Activated T-cell treated with anti-CD3 and anti-CD28 coated beads, Interleukin-2, amount 50 U/mL, for 48 hours (primary cell): Measurements from ENCODE around the gene KIF1A.
"Not testable (repeated sequence)": the region's sequence is repeated elsewhere in the genome, so short reads cannot be mapped to it uniquely, and the experiment has no call there.

Experiments
- DNase-seq, 2 experiments: peaks; one replicate each; pipeline ENCODE4 v3.0.0-alpha.2; 2020

The KIF1A gene

DNA sequence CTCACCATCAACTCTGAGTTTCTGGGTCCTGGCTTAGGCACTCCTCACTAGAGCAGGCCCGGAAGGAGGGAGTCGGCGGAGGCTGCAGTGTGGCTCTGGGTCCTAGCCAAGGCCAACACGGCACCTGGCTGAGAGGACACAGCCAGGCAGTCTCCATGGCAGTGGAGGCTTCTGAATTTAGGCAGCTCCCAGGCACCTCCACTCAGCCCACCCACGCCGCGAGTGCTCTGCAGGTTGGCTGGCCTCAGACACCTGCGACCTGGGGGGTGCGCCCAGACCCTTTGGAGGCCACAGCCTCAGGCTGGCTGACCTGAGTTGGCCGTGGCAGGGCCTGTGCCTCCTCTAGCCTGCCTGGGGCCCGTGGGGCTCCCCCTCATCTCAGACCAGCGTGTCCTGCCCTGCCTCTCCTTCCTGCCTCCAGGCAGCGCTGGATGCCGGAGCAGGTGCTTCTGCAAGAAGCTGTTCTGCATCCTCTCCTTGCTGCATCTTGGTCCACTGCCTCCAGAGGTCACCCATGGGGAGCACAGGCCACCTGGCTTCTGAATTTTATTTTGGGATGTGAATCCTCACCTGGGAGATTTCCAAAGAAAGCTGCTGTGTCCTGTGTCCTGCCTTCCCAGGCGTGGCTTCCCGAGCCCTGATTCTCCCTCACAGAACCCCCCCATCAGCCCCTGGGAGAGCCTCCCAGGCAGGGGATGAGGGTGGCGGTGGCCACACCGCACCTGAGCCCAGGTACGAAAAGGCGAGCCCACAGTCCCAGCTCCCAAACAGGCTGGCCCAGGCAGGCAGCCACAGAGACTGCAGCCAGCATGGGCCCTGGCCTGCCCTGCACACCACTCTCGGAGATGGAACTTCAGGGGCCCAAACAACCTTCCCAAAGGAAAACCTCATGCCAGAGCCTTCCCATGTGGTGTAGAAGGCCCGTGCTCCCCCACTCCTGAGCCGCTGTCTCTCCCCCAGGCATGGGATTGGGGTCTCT, 105.0 kb downstream of the KIF1A start:
- no peak for DNase-seq

DNA sequence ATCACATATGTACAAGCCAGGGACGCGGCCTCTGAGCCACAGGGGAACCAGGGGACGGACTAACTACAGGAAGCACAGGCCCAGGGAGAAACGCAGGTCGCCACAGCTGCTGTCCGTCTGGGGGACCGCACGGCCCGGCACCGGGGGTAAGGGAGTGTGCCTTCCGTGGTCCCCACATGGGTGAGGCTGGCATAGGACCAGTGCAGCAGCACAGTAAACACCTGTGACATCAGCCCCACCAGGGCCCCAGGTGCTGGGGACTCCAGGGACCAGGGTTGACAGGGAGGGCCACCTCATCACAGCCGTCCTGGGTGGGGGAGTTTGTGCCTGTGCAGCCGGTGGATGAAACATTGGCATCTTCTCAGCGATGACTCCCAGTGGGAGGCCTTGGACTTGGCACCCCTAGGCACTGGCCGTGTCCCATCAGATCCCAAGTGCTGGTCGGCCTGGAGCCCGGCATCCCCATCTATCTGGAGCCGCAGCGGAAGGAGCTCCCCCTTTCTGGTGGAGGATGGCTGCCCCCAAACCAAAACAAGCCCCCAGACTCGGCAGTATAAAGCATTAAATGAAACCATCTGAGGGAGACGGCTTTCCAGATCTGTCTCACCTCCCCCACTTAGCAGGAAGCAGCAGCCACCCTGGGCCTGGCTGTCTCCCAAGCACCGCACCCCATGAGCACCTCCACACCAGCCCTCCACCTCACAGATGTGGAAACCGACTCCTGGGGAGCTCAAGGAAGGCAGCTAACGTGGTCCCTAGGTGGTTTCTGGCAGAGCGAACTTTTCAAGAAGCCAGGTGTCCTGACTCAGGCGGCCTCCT, 105.9 kb downstream of the KIF1A start:
- no peak for DNase-seq

- no peak for DNase-seq
These were observed 106.7 kb downstream of the KIF1A start for GRCh38 chr2:240713071-240713927.

DNA sequence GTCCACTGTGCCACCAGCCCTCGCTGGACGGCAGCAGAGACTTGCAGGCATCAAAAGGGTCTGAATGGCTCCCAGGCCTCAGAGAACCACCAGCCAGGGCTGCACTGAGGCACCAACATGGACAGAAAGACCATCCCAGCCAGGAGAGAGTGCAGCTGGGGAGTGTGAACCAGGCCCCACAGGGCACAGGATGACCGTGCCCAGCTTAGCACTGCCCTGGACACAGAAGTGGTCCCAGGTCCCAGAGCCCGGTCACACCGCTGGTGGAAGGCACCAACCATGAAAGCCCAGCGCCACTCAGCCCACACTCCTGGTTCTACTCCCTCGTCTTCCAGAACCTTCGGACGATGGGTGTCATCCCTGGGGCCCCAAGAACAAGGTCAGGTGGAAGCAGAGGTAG, 107.9 kb downstream of the KIF1A start:
- DNase-seq: no peak

DNA sequence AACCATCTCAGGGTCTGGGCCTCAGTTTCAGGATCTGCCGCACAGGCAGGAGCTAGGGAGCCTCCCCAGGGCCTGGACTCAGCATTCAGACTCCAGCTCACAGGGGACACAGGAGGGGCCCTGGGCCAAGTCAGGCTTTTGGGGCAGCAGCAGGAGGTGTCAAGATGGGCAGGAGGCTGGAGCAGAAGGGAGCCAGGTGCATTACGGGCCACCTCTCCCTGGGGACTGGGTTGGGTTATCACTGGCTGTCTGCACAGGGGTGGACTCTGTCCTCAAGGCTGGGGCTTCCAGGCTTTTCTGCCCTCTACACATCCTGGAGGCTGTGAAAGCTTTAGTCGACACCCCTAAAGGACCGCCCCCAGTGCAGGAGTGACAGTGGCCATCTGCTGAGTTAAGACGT, 108.3 kb downstream of the KIF1A start:
- no peak for DNase-seq

DNA sequence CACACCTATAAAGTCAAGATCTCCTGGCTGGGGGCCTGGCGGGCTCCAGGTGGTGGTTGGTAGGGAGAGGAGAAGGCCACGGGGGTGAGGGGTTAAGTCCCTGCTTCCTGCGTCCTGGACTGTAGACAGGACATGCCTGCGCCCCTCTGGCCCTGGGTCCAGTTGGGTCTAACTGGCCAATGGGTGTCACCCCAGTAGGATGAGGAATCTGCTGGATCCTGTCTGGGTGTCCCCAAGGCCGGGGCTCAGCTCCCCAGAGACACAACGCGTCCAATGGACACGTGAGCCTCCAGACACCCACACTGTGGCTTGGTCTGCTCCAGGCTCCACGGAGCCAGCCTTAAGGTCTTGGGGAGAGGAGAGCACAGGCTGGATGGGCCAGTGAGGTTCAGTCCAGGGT, 108.7 kb downstream of the KIF1A start:
- no peak for DNase-seq

- DNase-seq: no peak
These were observed 111.6 kb downstream of the KIF1A start for GRCh38 chr2:240708457-240708856.

DNA sequence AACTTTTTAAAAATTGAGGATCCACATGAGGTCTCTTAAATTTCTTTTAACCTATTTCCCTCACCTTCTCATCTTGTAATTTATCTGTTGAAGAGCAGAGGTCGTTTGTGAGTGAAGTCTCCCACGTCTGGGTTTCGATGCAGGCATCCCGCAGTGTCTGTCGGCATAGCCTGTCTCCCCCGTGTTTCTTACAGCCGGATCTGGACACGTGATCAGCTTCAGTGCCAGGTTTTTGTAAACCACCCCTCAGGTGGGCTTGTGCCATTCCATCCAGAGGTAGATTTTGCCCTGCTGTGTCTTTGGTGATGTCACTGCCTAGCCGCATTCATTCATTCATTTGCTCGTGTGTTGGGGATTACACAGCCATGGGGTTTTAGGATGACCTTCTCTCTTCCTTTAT, 112.2 kb downstream of the KIF1A start:
- DNase-seq: no peak

- no peak for DNase-seq
These were observed 112.8 kb downstream of the KIF1A start for GRCh38 chr2:240707043-240707756.

- DNase-seq: peak; percentile 25 to 31
These were observed 114.7 kb downstream of the KIF1A start for GRCh38 chr2:240705204-240705791.

- peak; percentile 44 to 54 for DNase-seq
These were observed 115.4 kb downstream of the KIF1A start for GRCh38 chr2:240704651-240705050.

DNA sequence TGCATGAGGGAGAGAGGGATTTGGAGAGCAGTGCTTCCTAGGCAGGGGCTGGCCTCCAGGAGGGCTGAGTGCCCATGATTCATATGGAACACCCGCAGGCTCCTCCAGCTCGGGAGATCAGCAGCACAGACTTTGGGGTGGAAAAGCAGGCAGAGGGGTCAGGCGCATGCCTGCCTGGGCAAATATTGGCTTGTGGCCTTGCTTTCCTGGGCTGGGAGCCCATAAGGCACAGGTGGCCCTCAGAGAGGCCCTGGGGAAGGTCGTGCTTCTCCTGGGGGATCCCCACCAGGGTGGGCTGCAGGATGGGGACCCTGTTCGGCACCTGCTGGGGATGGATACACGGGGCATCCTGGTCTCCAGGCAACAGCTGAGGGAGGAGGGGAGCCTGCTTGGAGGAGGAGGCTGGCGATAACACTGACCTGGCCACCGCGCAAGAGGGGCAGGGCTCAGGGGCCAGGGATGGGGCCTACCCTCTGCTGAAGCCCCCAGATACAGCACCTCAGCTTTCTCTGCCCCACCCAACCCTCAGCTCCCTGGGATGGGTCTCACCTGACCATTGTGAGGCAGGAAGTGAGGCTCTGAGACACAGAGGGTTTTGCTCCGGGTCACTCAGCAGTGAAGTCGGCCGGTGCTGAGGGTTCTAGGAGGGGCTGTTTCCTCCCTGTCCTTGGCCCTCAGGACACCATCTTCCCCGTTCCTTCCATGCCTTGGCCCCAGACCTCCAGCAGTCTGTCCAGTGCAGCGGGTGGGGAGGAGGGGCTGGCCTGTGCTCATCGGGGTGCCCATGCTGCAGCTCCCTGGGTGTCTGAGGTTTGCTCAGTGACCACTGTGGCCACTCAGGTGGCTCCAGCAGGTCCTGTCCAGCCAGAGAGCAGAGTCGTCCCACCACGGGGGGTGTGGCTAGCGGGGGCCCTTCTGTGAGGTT, 116.3 kb downstream of the KIF1A start:
- DNase-seq: no peak

GRCh38 chr2:240702640-240703011, 117.4 kb downstream of the KIF1A start:
- DNase-seq: no peak

DNA sequence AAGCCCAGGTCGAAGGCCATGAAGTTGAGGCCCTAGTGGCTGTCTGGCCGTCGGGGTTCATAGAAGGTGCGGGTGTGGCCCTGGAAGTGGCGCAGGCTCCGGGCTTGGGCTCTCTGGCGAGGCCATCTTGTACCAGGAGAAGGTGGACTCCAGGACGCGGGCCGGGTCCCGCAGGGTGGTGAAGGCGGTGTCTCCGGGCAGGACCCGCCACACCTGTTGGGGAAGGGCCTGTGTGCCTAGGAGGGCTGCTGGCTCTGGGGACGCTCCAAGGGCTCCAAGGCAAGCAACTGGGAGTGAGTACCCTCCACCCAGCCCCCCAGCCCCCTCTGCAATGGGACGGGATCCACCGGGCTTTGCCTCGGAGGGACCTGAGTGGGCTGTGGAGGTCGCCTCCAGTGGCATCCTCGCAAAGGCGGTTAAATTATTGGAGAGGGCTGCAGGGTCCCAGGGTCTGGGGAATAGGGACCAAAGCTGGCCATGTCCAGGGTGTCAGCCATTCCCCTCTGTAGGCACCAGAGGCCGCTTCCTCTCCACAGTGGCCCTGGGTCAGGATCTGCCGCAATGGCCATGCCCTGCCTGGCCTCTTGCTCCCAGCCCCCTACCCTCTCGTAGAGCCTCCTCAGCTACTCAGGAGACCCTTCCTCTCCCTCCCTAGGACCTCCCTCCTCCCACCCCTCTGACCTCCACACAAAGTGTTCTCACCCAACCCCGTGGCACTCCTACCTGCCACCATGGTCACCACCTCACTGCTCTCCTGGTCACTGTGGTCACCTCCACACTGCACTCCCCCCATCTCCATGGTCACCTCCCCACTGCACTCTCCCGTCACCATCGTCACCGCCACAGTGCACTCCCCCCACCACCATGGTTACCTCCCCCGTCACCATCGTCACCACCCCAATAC, 118.0 kb downstream of the KIF1A start:
- no peak for DNase-seq

DNA sequence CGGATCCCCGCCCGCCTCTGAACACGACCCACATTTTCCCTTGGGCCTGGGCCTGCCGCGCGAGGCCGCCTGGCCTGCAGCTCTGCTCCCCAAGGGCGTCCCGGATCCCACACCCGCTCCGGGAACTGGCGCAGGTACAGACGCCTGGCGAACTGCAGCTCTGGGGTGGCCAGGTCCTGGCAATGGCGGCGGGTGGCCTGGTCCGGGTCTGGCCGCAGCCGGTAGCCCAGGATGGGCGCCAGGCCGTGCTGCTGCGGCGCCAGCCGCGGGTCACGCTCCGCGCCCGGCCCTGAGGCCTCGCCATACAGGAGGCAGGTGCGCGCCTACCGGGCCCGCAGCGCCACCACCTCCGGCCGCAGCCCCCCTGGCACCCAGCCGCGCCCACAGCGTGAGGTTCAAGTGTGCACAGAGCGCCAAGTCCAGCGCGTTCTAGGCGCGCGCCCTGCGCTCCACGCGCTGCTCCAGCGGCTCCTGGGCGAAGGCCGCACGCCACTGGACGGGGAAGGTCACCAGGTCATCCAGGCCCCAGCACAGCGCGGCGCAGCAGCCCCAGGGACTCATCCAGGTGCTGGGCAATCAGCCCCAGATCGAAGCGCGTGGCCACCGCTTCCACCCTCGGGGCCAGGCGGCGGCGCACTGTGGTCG, 118.8 kb downstream of the KIF1A start:
- no peak for DNase-seq

GRCh38 chr2:240700616-240701015, 119.4 kb downstream of the KIF1A start:
- DNase-seq: not testable (repeated sequence)

- DNase-seq: not testable (repeated sequence)
These were observed 120.2 kb downstream of the KIF1A start for GRCh38 chr2:240699835-240700234.

DNA sequence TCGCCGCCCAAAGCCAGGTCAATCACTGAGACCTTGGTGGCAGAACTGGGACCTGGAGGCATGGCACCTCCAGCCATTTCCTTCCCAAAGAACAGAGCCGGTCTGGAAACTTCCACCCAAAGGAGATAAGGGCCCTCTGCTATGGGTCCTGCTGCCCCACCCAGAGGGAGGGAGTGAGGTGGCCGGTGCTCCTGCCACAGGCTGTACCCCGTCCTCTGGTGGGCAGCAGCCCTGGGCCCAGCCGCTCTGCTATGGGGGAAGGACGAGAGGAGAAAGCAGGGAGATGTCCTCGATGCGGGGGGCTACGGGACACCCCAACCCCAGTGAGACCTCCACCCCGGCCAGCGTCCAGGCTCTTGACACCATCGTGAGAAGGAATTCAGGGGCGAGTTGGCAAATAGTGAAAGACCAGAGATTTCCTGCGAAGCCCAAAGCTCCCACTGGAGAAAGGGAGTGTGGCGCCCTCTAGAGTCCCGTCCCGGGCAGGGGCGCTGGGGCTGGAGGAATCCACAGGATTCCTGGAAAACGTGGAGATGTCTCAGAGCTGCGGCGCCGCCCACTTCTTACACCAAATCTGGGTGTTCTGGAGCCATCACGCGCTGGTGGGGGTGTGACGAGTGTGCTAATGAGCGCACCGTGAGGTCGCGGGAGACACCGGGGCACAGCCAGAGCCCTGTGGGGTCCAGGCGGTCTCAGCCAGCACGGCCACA, 121.0 kb downstream of the KIF1A start:
- DNase-seq: not testable (repeated sequence)
